K562 (cell line): ENCODE measurements around the gene LRRTM3.

Experiments used
- EZH2 ChIP-seq: IDR thresholded peaks from 2 replicates; pipeline ENCODE4 v1.6.1; 2012; ENCODE audit warnings: low read depth, mild to moderate bottlenecking, inconsistent platforms, low read length, borderline replicate concordance
- SMARCA5 ChIP-seq: fragments of 450-650 bp; IDR thresholded peaks from 2 replicates; pipeline ENCODE4 v1.6.1; 2016
- SREBF2 ChIP-seq: sonication (generic); formaldehyde crosslinking; IDR thresholded peaks from 2 replicates; pipeline ENCODE4 v1.4.0; 2020; ENCODE audit warnings: mild to moderate bottlenecking, missing genetic modification reagents
- YY1 ChIP-seq, 3 experiments: IDR thresholded peaks; 2 replicates each; pipeline ENCODE4 v1.6.1; 2011; ENCODE audit warnings: low read length in 2 of 3, mild to moderate bottlenecking in 2 of 3, moderate library complexity in 2 of 3, borderline replicate concordance in 1 of 3, control low read depth in 1 of 3, low read depth in 1 of 3; ENCODE audit not compliant: insufficient read depth in 3 of 3, insufficient replicate concordance in 2 of 3, control insufficient read depth in 1 of 3, insufficient read length in 1 of 3; ENCODE audit errors: extremely low read depth in 1 of 3
- ZBTB33 ChIP-seq: sonication (generic); formaldehyde crosslinking; IDR thresholded peaks from 2 replicates; pipeline ENCODE4 v1.8.1; 2023; ENCODE audit warnings: mild to moderate bottlenecking, missing genetic modification reagents
- ZNF263 ChIP-seq: sonication (generic); formaldehyde crosslinking; IDR thresholded peaks from 2 replicates; pipeline ENCODE4 v1.8.0; 2022; ENCODE audit warnings: mild to moderate bottlenecking, missing genetic modification reagents, borderline replicate concordance
- ZNF561 ChIP-seq: fragments of 450-650 bp; formaldehyde crosslinking; conservative IDR thresholded peaks from 2 replicates; pipeline ENCODE4 v1.4.0; 2020; ENCODE audit warnings: mild to moderate bottlenecking, moderate library complexity
- ZSCAN29 ChIP-seq: fragments of 450-650 bp; IDR thresholded peaks from 2 replicates; pipeline ENCODE4 v1.6.1; 2017
- TF ChIP-seq, protein P1 (sequence below): sonication (generic); formaldehyde crosslinking; IDR thresholded peaks from 2 replicates; pipeline ENCODE4 v1.9.0; 2022; ENCODE audit warnings: mild to moderate bottlenecking, missing genetic modification reagents
- TF ChIP-seq, protein P2 (sequence below): sonication (generic); formaldehyde crosslinking; IDR thresholded peaks from 2 replicates; pipeline ENCODE4 v1.8.0; 2022; ENCODE audit warnings: mild to moderate bottlenecking, missing genetic modification reagents

DNA sequence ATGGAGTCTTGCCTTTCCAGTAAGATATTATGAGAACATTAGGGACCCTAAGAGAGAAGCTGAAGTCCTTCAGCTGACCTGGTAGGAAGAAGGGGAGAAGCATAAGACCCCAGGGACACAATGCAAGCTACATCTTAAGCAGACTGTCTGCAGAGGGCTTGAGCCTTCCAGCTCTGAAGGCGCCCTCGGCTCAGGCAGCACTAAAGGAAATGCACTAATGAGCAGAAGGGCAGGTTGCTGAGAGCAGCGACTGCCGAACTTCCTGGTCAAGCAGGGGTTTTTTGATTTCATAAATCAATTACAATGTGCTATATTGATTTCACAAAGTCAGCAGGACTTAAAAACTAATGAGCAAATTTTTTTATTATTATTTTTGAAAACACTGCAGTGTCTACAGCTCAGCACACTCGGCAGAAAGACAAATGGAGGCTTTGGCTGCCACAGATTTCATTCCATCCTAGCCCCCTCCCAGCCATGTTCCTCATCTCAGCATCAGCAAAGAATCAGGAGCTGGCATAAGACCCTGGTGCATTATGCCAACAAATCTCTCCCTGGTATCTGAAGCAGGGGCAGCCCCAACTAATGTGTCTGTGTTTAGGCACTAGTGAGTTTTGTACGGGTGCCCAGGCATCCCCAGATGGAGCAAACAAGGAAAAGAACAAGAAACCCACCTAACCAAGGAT is 57.1 kb downstream of the LRRTM3 start:
- TF ChIP-seq ZNF561 (CRISPR knock-in tag): no peak
- TF ChIP-seq, protein P1, sequence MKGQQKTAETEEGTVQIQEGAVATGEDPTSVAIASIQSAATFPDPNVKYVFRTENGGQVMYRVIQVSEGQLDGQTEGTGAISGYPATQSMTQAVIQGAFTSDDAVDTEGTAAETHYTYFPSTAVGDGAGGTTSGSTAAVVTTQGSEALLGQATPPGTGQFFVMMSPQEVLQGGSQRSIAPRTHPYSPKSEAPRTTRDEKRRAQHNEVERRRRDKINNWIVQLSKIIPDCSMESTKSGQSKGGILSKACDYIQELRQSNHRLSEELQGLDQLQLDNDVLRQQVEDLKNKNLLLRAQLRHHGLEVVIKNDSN (CRISPR knock-in tag): no peak
- TF ChIP-seq ZBTB33 (CRISPR knock-in tag): no peak
- TF ChIP-seq EZH2: no peak
- TF ChIP-seq ZNF263 (CRISPR knock-in tag): no peak
- TF ChIP-seq SMARCA5: no peak
- TF ChIP-seq, protein P2, sequence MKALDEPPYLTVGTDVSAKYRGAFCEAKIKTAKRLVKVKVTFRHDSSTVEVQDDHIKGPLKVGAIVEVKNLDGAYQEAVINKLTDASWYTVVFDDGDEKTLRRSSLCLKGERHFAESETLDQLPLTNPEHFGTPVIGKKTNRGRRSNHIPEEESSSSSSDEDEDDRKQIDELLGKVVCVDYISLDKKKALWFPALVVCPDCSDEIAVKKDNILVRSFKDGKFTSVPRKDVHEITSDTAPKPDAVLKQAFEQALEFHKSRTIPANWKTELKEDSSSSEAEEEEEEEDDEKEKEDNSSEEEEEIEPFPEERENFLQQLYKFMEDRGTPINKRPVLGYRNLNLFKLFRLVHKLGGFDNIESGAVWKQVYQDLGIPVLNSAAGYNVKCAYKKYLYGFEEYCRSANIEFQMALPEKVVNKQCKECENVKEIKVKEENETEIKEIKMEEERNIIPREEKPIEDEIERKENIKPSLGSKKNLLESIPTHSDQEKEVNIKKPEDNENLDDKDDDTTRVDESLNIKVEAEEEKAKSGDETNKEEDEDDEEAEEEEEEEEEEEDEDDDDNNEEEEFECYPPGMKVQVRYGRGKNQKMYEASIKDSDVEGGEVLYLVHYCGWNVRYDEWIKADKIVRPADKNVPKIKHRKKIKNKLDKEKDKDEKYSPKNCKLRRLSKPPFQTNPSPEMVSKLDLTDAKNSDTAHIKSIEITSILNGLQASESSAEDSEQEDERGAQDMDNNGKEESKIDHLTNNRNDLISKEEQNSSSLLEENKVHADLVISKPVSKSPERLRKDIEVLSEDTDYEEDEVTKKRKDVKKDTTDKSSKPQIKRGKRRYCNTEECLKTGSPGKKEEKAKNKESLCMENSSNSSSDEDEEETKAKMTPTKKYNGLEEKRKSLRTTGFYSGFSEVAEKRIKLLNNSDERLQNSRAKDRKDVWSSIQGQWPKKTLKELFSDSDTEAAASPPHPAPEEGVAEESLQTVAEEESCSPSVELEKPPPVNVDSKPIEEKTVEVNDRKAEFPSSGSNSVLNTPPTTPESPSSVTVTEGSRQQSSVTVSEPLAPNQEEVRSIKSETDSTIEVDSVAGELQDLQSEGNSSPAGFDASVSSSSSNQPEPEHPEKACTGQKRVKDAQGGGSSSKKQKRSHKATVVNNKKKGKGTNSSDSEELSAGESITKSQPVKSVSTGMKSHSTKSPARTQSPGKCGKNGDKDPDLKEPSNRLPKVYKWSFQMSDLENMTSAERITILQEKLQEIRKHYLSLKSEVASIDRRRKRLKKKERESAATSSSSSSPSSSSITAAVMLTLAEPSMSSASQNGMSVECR: no peak
- no peak for TF ChIP-seq SREBF2
- TF ChIP-seq ZSCAN29: no peak
- TF ChIP-seq YY1 (IDR thresholded peaks at IDR 0.05; ENCODE audit: borderline replicate concordance in 1 of 3, control insufficient read depth in 1 of 3, extremely low read depth in 1 of 3, insufficient read depth in 3 of 3, insufficient read length in 1 of 3, insufficient replicate concordance in 2 of 3, low read depth in 1 of 3, low read length in 2 of 3): no peak
